GM21786 (cell line): Measurements from ENCODE around the gene ANXA10.
A peak's percentile ranks its signal among the peaks of the same experiment; 100 is the strongest.
"Not testable (repeated sequence)": the region's sequence is repeated elsewhere in the genome, so short reads cannot be mapped to it uniquely, and the experiment has no call there.

ENCODE experiments used
- ATAC-seq: cut with Tn5 transposase; IDR thresholded peaks from one replicate; pipeline ENCODE4 v1.9.1; 2021; ENCODE audit not compliant: unreplicated experiment

ANXA10 gene

DNA sequence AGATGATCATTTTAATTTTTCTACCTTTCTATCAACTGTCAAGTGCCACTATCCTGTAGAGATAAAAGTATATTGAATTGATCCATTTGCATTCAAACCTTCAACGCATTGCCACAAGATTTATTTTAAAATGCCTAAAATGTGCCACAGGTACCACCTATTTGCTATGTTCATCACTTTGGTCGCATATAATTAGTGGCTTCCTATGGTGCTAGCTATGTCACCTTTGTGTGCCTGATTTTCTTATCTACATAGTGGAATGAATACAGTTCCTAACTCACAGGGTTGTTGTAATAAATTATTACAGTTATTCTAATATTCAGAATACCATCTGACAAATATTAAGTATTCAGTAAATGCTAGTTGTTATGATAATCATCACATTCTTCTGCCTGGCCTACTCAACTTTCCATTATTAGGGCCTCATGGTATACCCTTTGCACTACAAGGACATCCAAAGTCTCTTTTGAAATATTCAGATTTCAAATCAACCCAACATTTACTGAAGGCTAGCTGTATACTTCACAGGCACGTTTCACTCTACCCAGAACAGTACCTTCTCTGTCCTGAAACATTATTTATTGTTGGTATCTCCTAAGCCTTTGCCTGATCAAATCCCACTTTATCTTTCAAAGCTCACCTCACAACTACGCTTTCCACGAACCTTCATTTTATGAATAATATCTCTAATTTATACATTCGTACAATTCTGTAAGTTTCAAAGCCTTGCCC lies 62.4 kb downstream of the ANXA10 start:
- no peak for ATAC-seq

GRCh38 chr4:168162604-168163003 lies 70.3 kb downstream of the ANXA10 start:
- no peak for ATAC-seq

GRCh38 chr4:168163106-168163505 lies 70.8 kb downstream of the ANXA10 start:
- ATAC-seq, result no peak

- no peak for ATAC-seq
These were observed 71.7 kb downstream of the ANXA10 start for GRCh38 chr4:168164045-168164444.

DNA sequence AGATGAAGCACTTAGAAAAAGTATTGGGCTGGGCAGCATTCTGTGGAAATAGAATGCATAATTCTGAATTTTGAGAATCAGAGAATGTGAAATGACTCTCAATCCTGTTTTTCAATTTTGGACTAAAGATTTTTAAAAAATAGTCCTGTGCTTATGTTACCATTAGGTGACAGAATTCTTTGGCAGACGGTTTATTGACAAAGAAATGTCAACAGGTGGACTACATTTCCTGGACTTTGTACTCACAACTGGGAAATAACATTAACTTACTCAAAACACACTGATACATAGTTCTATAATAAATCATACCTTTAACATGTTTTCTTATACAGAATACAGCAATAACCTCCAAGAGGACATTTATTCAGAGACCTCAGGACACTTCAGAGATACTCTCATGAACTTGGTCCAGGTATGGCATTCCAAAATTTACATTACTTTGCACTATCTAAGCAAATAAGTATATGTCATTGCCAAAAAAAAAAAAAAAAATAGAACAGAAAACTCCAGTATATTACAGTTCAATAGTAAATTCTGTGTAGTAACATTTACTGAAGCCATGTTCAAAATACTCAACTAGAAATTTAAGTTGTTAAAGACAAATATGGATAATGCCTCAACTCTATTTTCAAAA lies 72.7 kb downstream of the ANXA10 start:
- ATAC-seq, result no peak

DNA sequence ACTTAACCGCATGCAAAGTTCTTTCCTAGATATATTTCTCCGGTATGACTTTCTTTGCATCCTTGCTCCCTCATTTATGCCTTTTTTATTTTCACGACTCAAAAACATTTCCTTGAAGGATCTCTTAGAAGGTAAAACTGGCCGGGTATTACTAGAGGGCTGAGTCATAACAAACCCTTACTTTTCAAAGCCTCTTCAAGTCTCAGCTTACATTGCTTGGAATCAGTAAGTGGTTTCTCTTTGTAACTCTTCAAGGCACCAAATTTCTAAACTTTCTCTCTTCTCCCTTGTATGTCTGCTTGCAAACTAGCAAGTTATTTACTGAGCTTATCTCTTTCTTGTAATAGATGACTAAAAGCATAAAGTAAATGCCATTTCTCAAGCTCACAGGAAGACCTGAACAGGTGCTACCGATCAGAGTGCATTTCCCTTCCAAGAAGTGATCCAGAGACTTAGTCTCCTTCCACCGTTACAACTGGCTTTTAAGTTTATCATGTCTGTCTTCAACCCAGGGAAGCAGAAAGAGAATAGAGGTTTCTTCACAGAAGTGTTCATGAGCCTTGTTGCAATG lies 75.5 kb downstream of the ANXA10 start:
- peak; percentile 58 for ATAC-seq

DNA sequence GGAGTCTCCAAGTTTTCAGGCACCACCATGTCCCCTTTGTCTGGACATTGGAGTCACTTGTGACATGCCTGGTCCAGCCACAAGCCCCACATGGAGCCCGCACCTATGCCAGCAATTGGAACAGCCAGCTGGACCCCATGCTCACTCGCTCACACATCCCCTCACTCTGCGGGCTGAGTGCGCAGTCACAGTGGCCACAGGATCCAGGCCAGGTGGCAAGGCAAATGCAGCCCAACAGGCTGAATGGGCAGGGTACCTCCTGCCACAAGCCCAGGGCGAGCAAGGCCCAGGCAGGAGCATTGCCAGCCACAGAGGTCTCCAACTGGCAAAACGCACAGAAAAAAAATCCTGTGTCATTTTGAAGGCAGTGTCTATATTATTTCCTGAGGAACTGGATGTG lies 82.0 kb downstream of the ANXA10 start:
- no peak for ATAC-seq

DNA sequence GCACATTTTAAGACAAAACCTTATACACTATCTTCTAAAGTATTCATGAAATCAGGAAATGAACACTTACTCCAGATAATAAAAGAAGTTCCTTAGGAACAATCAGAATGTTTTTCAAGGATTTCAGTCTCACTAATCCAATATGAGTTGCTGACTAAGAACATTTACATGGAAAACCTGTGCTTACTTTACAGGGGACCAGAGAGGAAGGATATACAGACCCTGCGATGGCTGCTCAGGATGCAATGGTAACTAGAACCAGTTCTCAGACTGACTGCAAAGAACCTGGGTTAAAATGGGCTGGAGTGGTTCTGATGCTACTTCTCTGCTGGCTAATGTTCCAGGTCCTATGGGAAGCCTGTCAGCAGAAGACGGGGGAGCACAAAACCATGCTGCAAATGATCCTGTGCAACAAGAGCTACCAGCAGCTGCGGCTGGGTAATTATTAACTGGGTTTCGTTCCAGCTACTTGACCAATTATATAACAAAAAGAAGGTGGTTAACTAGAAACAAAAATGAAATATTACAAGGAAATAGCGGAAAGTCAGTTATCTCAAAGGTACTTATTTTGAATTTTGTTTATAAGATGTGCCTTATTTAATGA lies 85.3 kb downstream of the ANXA10 start:
- no peak for ATAC-seq

GRCh38 chr4:168183717-168184571 lies 91.6 kb downstream of the ANXA10 start:
- no peak for ATAC-seq

GRCh38 chr4:168188754-168189153 lies 96.4 kb downstream of the ANXA10 start:
- peak; percentile 81 for ATAC-seq

GRCh38 chr4:168197926-168198325 lies 105.6 kb downstream of the ANXA10 start:
- no peak for ATAC-seq

- ATAC-seq, result peak; percentile 64
These were observed 107.1 kb downstream of the ANXA10 start for GRCh38 chr4:168199260-168199957.

DNA sequence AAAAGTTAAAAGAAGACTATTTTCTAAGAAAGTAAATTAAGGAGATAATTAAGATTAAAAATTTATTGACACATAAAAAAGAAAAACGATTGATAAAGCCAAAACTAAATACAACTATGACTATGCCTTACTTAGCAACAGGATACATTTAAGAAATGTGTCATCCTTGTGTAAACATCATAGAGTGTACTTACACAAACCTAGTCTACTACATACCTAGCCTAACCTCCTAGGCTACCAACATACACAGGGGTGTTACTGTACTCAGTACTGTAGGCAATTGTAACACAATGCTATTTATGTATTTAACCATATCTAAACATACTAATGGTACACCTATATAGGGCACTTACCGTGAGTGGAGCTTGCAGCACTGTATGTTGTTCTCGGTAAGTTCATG lies 108.3 kb downstream of the ANXA10 start:
- no peak for ATAC-seq

GRCh38 chr4:168203233-168203911 lies 111.0 kb downstream of the ANXA10 start:
- no peak for ATAC-seq

- ATAC-seq, result no peak
These were observed 116.7 kb downstream of the ANXA10 start for GRCh38 chr4:168208957-168209614.

DNA sequence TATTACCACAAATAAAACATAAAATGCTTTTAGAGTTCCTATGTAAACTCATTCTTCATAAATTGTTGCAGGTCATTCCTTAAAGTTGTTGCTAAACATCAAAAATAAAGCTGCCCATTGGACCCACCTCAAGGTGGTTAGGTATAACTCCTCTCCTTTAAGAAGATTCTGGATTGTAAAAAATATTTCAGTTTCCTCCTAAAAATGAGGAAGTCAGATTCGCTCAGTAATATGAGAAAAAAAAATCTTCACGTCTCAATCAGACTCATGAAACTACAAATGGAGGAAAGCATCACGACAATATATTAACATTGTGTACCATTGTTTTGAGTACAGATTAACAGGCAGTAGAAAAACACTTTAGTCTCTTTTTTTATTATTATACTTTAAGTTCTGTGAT lies 120.3 kb downstream of the ANXA10 start:
- ATAC-seq, result no peak

DNA sequence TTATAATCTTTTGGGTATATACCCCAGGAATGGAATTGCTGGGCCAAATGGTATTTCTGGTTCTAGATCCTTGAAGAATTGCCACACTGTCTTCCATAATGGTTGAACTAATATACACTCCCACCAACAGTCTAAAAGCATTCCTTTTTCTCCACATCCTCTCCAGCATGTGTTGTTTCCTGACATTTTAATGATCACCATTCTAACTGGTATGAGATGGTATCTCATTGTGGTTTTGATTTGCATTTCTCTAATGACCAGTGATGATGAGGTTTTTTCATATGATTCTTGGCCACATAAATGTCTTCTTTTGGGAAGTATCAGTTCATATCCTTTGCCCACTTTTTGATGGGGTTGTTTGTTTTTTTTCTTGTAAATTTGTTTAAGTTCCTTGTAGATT lies 121.2 kb downstream of the ANXA10 start:
- ATAC-seq, result not testable (repeated sequence)

GRCh38 chr4:168218645-168219044 lies 126.3 kb downstream of the ANXA10 start:
- ATAC-seq, result no peak

- ATAC-seq, result no peak
These were observed 128.6 kb downstream of the ANXA10 start for GRCh38 chr4:168220893-168221292.
